ENCODE data around the gene AQP1. TPM values are rescaled to one million over a fixed set of nuclear protein-coding genes. Genes with fewer than 3 reads are reported as not detected.

The AQP1 gene
- total RNA-seq, 1 donor from 2014 or later: 0.31 TPM

Other genes starting within 250 kb of the AQP1 start
- 1.1 TPM for gene CRHR2, start 229.4 kb upstream of the AQP1 start, total RNA-seq
- 0.16 TPM for gene INMT, start 159.7 kb upstream of the AQP1 start, total RNA-seq
- 5.3 TPM for gene MINDY4, start 140.4 kb upstream of the AQP1 start, total RNA-seq
- gene GHRHR, start 52.1 kb downstream of the AQP1 start, total RNA-seq: not detected
- gene ADCYAP1R1, start 140.5 kb downstream of the AQP1 start, total RNA-seq: 53.0 TPM